Effector memory CD4-positive, alpha-beta T cell (primary cell): ENCODE data around the gene APAF1.
A peak's percentile ranks its signal among the peaks of the same experiment; 100 is the strongest.
"Not testable (repeated sequence)": the region's sequence is repeated elsewhere in the genome, so short reads cannot be mapped to it uniquely, and the experiment has no call there.

Experiments used
- DNase-seq, 3 donors: peaks; one replicate each; pipeline ENCODE4 v3.0.0-alpha.2; 2020
- H3K27ac ChIP-seq: 2 replicates; pipeline ENCODE4 v1.7.0; 2013; ENCODE audit warnings: mild to moderate bottlenecking, low read length, moderate library complexity; ENCODE audit not compliant: insufficient read depth, poor library complexity, severe bottlenecking
- H3K27me3 ChIP-seq: replicated peaks from 2 replicates; pipeline ENCODE4 v1.7.0; 2013; ENCODE audit warnings: mild to moderate bottlenecking, low read length; ENCODE audit not compliant: insufficient read depth, control insufficient read depth, poor library complexity, severe bottlenecking
- H3K36me3 ChIP-seq: 2 replicates; pipeline ENCODE4 v1.7.0; 2013; ENCODE audit warnings: mild to moderate bottlenecking, low read length, moderate library complexity; ENCODE audit not compliant: control insufficient read depth, insufficient read depth
- H3K4me1 ChIP-seq: 2 replicates; pipeline ENCODE4 v1.7.0; 2013; ENCODE audit warnings: low read length, mild to moderate bottlenecking; ENCODE audit not compliant: control insufficient read depth, insufficient read depth, poor library complexity, severe bottlenecking
- H3K4me3 ChIP-seq: 2 replicates; pipeline ENCODE4 v1.7.0; 2013; ENCODE audit warnings: low read length, low read depth, mild to moderate bottlenecking; ENCODE audit not compliant: insufficient read depth, poor library complexity, severe bottlenecking
- H3K9me3 ChIP-seq: 2 replicates; pipeline ENCODE4 v1.7.0; 2013; ENCODE audit warnings: mild to moderate bottlenecking, low read length, moderate library complexity; ENCODE audit not compliant: control insufficient read depth

Gene APAF1

DNA sequence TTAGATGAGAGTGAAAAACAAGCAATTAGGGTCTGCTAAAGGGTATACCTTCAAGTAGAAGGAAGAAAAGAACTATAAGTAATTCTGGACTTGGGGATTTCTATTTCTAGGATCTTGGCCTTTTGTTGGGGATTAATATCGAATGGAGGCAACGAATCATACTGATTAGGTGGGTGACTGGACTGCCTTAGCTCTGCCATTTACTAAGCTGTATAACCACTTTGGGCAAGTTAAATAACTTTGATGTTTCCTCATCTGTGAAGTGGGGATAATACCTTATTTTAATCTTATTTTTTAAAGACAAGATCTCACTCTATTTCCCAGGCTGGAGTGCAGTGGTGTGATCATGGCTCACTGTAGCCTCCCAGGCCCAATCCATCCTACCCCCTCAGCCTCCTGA lies 7.1 kb upstream of the APAF1 start:
- Histone ChIP-seq H3K36me3 (no peaks in the 10 kb centered on the region), H3K9me3 (no peaks in the 10 kb centered on the region), H3K27me3 (no peaks in the 10 kb centered on the region), H3K27ac (no peak overlapping the region), H3K4me1 (no peaks in the 10 kb centered on the region), H3K4me3 (no peak overlapping the region)
- DNase-seq: no peak

DNA sequence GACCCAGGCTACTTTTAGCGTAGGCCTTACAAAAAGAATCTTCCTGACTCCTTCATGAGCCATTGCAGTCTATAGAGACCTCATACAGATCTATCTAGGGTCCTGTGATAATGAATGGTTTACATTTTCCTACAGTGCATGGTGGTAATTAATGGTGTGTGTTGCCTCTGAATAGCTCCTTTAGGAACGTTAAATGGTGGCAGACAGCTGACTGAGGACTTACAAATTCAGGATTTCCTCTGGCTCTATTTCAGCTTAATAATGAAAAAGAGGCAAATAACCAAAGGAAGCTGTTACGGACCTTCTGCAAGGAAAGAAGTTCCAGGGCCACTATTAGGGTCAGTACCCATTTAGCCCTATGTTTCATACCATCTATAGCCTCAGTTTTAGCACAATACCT lies 5.6 kb upstream of the APAF1 start:
- H3K27ac ChIP-seq: no peak overlapping the region
- no peaks in the 10 kb centered on the region for H3K9me3 ChIP-seq

GRCh38 chr12:98642801-98643200 lies 2.3 kb upstream of the APAF1 start:
- H3K4me3 ChIP-seq, H3K9me3 ChIP-seq, H3K27ac ChIP-seq, DNase-seq, H3K36me3 ChIP-seq, H3K27me3 ChIP-seq: not testable (repeated sequence)
- peaks cover 15% of the 10 kb centered on the region for H3K4me1 ChIP-seq

More for the DNA sequence above, 5.6 kb upstream of the APAF1 start:
- H3K27me3 ChIP-seq: no peaks in the 10 kb centered on the region
- no peak for DNase-seq
- peaks cover 8% of the 10 kb centered on the region for H3K4me1 ChIP-seq
- no peaks in the 10 kb centered on the region for H3K36me3 ChIP-seq
- H3K4me3 ChIP-seq: no peak overlapping the region

DNA sequence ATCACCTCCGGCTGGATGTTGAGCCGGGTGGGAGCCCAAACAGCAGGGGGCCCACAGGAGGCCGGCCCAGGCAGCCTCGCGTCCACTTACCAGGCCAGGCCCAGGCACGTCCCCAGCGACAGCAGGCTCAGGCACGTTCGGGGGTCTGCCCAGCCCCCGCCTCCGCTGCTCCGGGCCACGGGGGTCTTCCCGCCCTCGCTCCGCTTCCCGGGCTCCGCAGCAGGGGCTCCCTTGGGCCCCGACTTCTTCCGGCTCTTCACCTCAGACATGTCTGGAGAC lies 718 bp upstream of the APAF1 start:
- peak in 1 of 3 donors; percentile 26 for DNase-seq
- peak overlapping the region; percentile 92 for H3K4me3 ChIP-seq
- no peaks in the 10 kb centered on the region for H3K27me3 ChIP-seq
- H3K4me1 ChIP-seq: peaks cover 15% of the 10 kb centered on the region
- peak overlapping the region; percentile 68 for H3K27ac ChIP-seq
- no peaks in the 10 kb centered on the region for H3K9me3 ChIP-seq
- H3K36me3 ChIP-seq: peaks cover 8% of the 10 kb centered on the region

- H3K4me3 ChIP-seq: peak overlapping the region; percentile 92
- no peaks in the 10 kb centered on the region for H3K27me3 ChIP-seq
- H3K36me3 ChIP-seq: peaks cover 13% of the 10 kb centered on the region
- peak overlapping the region; percentile 68 for H3K27ac ChIP-seq
- DNase-seq: peak in 1 of 3 donors; percentile 2
- no peaks in the 10 kb centered on the region for H3K9me3 ChIP-seq
- H3K4me1 ChIP-seq: peaks cover 15% of the 10 kb centered on the region
Measured at GRCh38 chr12:98645572-98646067, 530 bp downstream of the APAF1 start.

DNA sequence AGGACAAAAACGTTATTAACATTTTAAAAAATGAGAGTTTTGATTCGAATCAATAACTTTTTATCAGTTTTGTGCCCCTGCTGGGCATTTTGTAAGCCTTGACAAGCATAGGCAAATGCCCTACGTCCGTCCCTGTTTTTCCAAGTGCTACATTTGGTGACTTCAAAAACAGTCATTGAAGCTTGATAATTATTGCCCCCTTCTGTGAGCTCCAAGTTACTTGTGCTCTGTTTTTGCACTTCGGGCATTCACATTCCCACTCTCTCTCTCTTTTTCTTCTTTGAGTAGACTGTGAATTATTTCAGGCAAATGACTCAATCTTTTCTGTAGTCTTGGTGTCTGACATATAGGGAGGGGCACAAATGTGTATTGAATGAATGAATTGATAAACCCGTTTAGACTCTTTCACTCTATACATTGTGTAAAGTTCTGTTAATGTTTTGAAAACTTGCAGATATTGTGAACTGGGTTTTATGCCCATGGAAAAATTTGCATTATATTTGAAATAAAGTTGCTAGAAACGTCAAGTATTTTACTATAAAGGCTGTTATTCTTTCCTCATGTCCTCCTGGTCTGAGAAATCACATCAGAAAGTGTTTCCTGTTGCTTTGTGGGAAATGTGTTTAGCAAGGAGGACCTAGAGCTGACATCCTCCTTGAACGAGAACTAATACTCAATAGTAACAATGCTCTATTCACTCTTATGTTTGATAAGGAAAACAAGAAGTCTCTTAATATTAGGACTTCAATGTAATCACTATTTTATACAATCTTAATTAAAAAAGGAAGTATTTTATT lies 1.4 kb downstream of the APAF1 start:
- Histone ChIP-seq H3K36me3 (peaks cover 18% of the 10 kb centered on the region), H3K9me3 (no peaks in the 10 kb centered on the region), H3K27me3 (no peaks in the 10 kb centered on the region), H3K4me3 (peak overlapping the region; percentile 92), H3K4me1 (peaks cover 15% of the 10 kb centered on the region), H3K27ac (no peak overlapping the region)
- no peak for DNase-seq

DNA sequence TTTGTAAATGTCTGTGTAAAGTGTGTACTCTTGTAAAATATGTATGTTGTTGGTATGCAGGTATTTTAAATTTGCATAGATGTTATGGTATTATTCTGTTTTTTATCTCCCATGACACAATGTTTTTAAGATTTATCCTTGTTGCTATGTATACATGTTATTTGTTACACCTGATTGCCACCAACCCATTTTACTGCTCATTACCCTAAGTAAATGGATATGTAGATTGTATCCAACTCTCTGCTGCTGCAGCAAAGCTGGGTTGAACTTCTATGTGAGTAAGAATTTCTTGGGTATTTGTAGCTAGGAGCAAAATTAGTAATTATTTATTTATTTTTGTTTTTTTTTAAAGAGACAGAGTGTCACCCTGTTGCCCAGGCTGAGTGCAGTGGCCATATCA lies 6.2 kb downstream of the APAF1 start:
- no peak for DNase-seq
- Histone ChIP-seq H3K27me3 (no peaks in the 10 kb centered on the region), H3K36me3 (peaks cover 27% of the 10 kb centered on the region), H3K4me3 (no peak overlapping the region), H3K27ac (no peak overlapping the region), H3K4me1 (peaks cover 5% of the 10 kb centered on the region), H3K9me3 (no peaks in the 10 kb centered on the region)

DNA sequence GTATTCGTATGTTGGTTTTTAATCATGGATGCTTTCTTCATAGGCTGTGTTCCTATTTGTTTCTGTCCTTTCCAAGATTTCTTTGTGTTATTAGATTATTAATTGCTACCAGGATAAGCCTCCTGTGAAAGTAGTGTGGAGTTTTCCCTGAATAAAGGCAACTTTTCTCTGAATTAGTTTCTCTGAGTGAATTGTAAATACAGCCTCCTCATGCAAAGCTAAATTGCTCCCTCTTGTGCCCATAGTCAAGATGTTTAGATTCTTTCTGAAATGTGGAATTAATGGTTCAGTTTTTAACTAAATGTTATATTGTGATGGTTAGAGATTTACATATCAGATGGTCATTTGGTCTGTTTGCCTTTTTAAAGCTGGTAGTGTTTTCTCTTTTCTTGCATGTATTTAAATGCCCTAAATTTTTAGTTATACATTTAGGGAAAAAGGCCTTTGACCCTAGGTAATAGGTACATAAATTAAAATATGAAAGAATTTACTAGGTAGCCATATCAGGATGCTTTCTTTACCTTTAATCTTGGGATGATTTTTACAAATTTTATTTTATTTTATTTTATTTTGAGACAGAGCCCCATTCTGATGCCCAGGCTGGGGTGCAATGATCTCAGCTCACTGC lies 8.9 kb downstream of the APAF1 start:
- H3K27ac ChIP-seq: no peak overlapping the region

GRCh38 chr12:98656289-98657101 lies 11.4 kb downstream of the APAF1 start:
- no peaks in the 10 kb centered on the region for H3K27me3 ChIP-seq
- peaks cover 34% of the 10 kb centered on the region for H3K36me3 ChIP-seq
- no peak overlapping the region for H3K27ac ChIP-seq
- H3K4me1 ChIP-seq: no peaks in the 10 kb centered on the region
- DNase-seq: no peak
- no peaks in the 10 kb centered on the region for H3K9me3 ChIP-seq
- H3K4me3 ChIP-seq: no peak overlapping the region

More for the DNA sequence above, 8.9 kb downstream of the APAF1 start:
- no peaks in the 10 kb centered on the region for H3K27me3 ChIP-seq
- no peaks in the 10 kb centered on the region for H3K9me3 ChIP-seq
- no peak overlapping the region for H3K4me3 ChIP-seq
- H3K36me3 ChIP-seq: peaks cover 32% of the 10 kb centered on the region
- no peaks in the 10 kb centered on the region for H3K4me1 ChIP-seq
- no peak for DNase-seq

GRCh38 chr12:98660521-98660920 lies 15.4 kb downstream of the APAF1 start:
- no peak for DNase-seq
- H3K27ac ChIP-seq: no peak overlapping the region
- H3K4me1 ChIP-seq: no peaks in the 10 kb centered on the region
- H3K4me3 ChIP-seq: no peak overlapping the region
- peaks cover 39% of the 10 kb centered on the region for H3K36me3 ChIP-seq
- H3K9me3 ChIP-seq: no peaks in the 10 kb centered on the region
- no peaks in the 10 kb centered on the region for H3K27me3 ChIP-seq
